Lower lobe of right lung (tissue), 2 donors: ENCODE results near the gene PPT2. TPM values are rescaled to one million over a fixed set of nuclear protein-coding genes. Genes with fewer than 3 reads are reported as not detected.

Experiments
- ATAC-seq, 2 donors: fragments of 200-7000 bp; cut with Tn5 transposase; one replicate each; pipeline ENCODE4 v1.9.1; 2020 to 2022; ENCODE audit warnings: mild to moderate bottlenecking in 2 of 2, moderate library complexity in 2 of 2
- DNase-seq: peaks from one replicate; pipeline ENCODE4 v3.0.0-alpha.2; 2020
- H3K27ac ChIP-seq: fragments of 200-600 bp; one replicate; pipeline ENCODE4 v1.8.0; 2022
- H3K27me3 ChIP-seq: fragments of 200-600 bp; one replicate; pipeline ENCODE4 v1.8.0; 2022; ENCODE audit warnings: low read depth
- H3K36me3 ChIP-seq: fragments of 200-600 bp; one replicate; pipeline ENCODE4 v1.8.0; 2022; ENCODE audit warnings: mild to moderate bottlenecking
- H3K4me1 ChIP-seq: fragments of 200-600 bp; one replicate; pipeline ENCODE4 v1.8.0; 2022
- H3K4me3 ChIP-seq: fragments of 200-600 bp; one replicate; pipeline ENCODE4 v1.8.0; 2022; ENCODE audit warnings: mild to moderate bottlenecking
- H3K9me3 ChIP-seq: fragments of 200-600 bp; one replicate; pipeline ENCODE4 v1.8.0; 2022
- intact Hi-C: fragments of 100-400 bp; cut with DNase I; formaldehyde crosslinking; loops from one replicate; pipeline ENCODE4 v1.11.0; 2022
- total RNA-seq: library from RNA; stranded (reverse); fragmentation: NEBNext Ultra II Directional; extraction: Animal tissue kit (Norgen Biotek cat#: 25700); gene quantifications from one replicate; pipeline ENCODE4 v1.2.1, GENCODE V29; 2021
- TF ChIP-seq, protein P1 (sequence below): fragments of 200-600 bp; IDR thresholded peaks from one replicate; pipeline ENCODE4 v1.8.0; 2022; ENCODE audit warnings: antibody characterized with exemption, mild to moderate bottlenecking
- donor health status: DM: no; HTN: yes; CAD: no; lungs with severe emphysema.

The PPT2 gene
- total RNA-seq, 1 donor from 2014 or later = 13.7 TPM

DNA sequence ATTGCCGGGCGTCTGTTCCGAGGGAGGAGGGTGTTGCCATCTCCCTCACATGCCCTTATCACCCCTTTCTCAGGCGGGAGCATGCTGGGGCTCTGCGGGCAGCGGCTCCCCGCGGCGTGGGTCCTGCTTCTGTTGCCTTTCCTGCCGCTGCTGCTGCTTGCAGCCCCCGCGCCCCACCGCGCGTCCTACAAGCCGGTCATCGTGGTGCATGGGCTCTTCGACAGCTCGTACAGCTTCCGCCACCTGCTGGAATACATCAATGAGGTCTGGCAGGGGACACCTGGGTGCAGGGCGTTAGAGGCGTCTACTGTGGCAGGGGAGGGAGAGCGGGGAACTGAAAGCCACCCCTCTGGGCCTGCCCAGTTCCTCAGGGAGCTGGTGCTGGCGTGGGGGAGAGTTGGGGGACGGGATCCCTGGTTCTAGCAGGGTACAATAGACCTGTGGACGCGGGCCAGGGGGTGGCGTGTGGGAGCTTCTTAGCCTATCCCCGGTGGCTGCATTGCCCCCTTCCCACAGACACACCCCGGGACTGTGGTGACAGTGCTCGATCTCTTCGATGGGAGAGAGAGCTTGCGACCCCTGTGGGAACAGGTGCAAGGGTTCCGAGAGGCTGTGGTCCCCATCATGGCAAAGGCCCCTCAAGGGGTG is 697 bp downstream of the PPT2 start:
- peak overlapping the region; percentile 77 for H3K4me3 ChIP-seq
- peak; percentile 81 to 83 for ATAC-seq
- peaks cover 27% of the 10 kb centered on the region for H3K4me1 ChIP-seq
- peaks cover 28% of the 10 kb centered on the region for H3K36me3 ChIP-seq
- TF ChIP-seq, protein P1, sequence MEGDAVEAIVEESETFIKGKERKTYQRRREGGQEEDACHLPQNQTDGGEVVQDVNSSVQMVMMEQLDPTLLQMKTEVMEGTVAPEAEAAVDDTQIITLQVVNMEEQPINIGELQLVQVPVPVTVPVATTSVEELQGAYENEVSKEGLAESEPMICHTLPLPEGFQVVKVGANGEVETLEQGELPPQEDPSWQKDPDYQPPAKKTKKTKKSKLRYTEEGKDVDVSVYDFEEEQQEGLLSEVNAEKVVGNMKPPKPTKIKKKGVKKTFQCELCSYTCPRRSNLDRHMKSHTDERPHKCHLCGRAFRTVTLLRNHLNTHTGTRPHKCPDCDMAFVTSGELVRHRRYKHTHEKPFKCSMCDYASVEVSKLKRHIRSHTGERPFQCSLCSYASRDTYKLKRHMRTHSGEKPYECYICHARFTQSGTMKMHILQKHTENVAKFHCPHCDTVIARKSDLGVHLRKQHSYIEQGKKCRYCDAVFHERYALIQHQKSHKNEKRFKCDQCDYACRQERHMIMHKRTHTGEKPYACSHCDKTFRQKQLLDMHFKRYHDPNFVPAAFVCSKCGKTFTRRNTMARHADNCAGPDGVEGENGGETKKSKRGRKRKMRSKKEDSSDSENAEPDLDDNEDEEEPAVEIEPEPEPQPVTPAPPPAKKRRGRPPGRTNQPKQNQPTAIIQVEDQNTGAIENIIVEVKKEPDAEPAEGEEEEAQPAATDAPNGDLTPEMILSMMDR = peak; percentile 52
- H3K27ac ChIP-seq = peak overlapping the region; percentile 84
- no peaks in the 10 kb centered on the region for H3K9me3 ChIP-seq
- DNase-seq = peak; percentile 67
- intact Hi-C loops = no loop called here
- peaks cover 25% of the 10 kb centered on the region for H3K27me3 ChIP-seq

DNA sequence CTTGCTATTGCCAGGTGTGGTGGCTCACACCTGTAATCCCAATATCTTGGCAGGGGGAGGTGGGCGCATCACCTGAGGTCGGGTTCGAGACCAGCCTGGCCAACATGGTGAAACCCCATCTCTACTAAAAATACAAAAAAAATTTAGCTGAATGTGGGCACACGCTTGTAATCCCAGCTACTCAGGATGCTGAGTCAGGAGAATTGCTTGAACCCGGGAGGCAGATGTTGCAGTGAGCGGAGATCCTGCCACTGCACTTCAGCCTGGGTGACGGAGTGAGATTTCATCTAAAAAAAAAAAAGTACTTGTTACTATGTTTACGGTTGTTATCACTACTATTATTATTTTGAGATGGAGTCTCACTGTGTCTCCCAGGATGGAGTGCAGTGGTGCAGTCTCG is 3.0 kb downstream of the PPT2 start:
- Histone ChIP-seq H3K27ac (no peak overlapping the region), H3K4me1 (peaks cover 27% of the 10 kb centered on the region), H3K9me3 (no peaks in the 10 kb centered on the region), H3K36me3 (peaks cover 28% of the 10 kb centered on the region), H3K4me3 (no peak overlapping the region), H3K27me3 (peaks cover 15% of the 10 kb centered on the region)
- TF ChIP-seq, protein P1 = no peak
- DNase-seq = no peak
- ATAC-seq = no peak
- intact Hi-C loops = no loop called here

DNA sequence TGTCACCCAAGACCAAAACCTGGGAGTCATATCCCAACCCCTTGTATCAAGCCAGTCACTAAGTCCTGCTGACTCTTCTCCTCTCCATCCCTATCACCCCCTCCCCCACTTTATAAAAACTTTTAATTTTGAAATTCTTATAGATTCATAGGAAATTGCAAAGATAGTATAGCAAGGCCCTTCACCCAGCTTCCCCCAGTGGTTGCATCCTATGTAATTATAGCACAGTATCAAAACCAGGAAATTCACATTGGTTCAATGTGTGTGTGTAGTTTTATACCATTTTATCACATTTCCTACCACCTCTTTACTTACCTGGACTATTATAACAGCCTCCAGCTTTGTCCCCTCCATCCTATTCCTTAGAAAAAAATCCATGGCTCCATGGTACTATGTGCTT is 4.1 kb downstream of the PPT2 start:
- ATAC-seq (no peak), DNase-seq (no peak)
- intact Hi-C loops = no loop called here
- Histone ChIP-seq H3K9me3 (no peaks in the 10 kb centered on the region), H3K4me1 (peaks cover 17% of the 10 kb centered on the region), H3K27ac (no peak overlapping the region), H3K36me3 (peaks cover 28% of the 10 kb centered on the region), H3K4me3 (no peak overlapping the region), H3K27me3 (peaks cover 11% of the 10 kb centered on the region)
- TF ChIP-seq, protein P1 = no peak

DNA sequence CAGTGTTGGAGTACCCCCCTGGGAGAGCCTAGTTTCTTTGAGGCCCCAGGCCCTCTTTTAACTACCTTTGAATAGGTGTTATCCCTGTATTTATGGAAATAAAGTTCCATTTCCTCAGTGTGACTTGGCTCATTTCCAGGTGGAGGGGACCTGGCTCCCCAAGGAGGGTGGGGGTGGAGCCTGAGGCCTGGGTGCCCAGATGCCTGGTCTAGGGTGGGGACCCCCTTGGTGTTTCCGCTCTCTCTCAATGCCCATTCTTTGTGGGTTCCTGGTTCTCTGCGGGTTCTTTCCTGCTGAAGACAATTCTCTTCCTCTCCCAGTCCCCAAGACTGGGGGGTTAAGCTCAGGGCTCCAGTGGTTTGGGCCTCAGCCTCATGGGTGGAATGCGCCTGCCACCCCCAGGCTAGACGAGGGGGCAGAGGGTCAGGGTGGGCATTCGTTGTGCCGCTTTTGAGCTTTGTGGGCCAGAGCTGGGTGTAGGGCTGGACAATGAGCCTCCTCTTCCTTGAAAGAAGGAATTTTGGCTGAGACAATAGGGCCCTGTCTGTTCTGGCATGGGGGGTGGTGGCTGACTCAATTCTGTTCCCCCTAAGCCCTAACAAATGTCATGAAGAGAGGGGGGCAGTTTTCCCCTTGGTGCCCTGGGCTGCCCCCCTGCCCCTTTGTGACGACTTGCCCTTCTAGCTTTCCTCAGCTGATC is 9.8 kb downstream of the PPT2 start:
- intact Hi-C loops = no loop called here
- H3K4me1 ChIP-seq = no peaks in the 10 kb centered on the region
- no peak for DNase-seq
- H3K4me3 ChIP-seq = no peak overlapping the region
- no peaks in the 10 kb centered on the region for H3K27me3 ChIP-seq
- H3K27ac ChIP-seq = peak overlapping the region; percentile 69
- TF ChIP-seq, protein P1 = no peak
- ATAC-seq = peak; percentile 4 to 22
- H3K36me3 ChIP-seq = peaks cover 35% of the 10 kb centered on the region
- no peaks in the 10 kb centered on the region for H3K9me3 ChIP-seq

DNA sequence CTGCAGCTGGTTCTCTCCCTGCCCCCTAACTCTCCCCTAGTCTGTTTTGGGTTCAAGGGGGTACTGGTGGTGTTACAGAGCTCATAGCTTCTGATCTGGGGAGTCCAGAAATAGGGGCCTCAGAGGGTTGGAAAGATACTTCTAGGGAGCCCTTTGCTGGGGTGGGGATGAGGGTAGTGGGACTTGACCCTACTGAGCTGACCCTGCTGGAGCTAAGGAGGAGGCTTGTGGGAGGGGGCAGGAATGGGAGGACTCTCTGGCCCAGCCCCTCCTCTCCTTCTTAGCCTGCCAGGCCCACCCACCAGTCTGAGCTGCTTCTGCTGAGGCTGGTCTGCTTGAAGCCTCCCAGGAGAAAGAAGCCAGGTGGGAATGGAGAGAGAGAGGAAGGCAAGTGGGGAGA is 10.4 kb downstream of the PPT2 start, which contains the start of gene EGFL8:
EGFL8 (plus strand) TSS at position 301 of the 400 bp plus-strand sequence. CDS start 1,571 bp downstream, outside the sequence.
- Histone ChIP-seq H3K36me3 (peaks cover 36% of the 10 kb centered on the region), H3K27ac (peak within 1 kb of the TSS; percentile 69)

More for the DNA sequence above, 10.4 kb downstream of the PPT2 start, which contains the start of gene EGFL8:
- ATAC-seq (no peak), DNase-seq (no peak)
- H3K27me3 ChIP-seq = no peaks in the 10 kb centered on the region
- TF ChIP-seq, protein P1 = no peak
- H3K9me3 ChIP-seq = no peaks in the 10 kb centered on the region
- H3K4me1 ChIP-seq = no peaks in the 10 kb centered on the region
- intact Hi-C loops = no loop called here
- H3K4me3 ChIP-seq = no peak within 1 kb of the TSS
